Activated T-cell treated with anti-CD3 and anti-CD28 coated beads, Interleukin-2, amount 50 U/mL, for 24 hours (primary cell): Measurements from ENCODE around the gene NDUFV1.
"Not testable (repeated sequence)": the region's sequence is repeated elsewhere in the genome, so short reads cannot be mapped to it uniquely, and the experiment has no call there.

Experiments
- DNase-seq: peaks from one replicate; pipeline ENCODE4 v3.0.0-alpha.2; 2020
- H3K27ac Mint-ChIP-seq: 2 replicates; pipeline ENCODE4 v1.8.0; 2020; ENCODE audit warnings: mild to moderate bottlenecking, mixed read lengths
- H3K27me3 Mint-ChIP-seq: 2 replicates; pipeline ENCODE4 v1.8.0; 2020; ENCODE audit warnings: mixed read lengths
- H3K36me3 Mint-ChIP-seq: 2 replicates; pipeline ENCODE4 v1.8.0; 2020; ENCODE audit warnings: low read depth, mixed read lengths
- H3K4me1 Mint-ChIP-seq: 2 replicates; pipeline ENCODE4 v1.8.0; 2020; ENCODE audit warnings: low read depth, mixed read lengths
- H3K4me3 Mint-ChIP-seq: 2 replicates; pipeline ENCODE4 v1.8.0; 2020; ENCODE audit warnings: mild to moderate bottlenecking, moderate library complexity, mixed read lengths
- H3K9me3 Mint-ChIP-seq: 2 replicates; pipeline ENCODE4 v1.8.0; 2020; ENCODE audit warnings: mixed read lengths

NDUFV1 gene

DNA sequence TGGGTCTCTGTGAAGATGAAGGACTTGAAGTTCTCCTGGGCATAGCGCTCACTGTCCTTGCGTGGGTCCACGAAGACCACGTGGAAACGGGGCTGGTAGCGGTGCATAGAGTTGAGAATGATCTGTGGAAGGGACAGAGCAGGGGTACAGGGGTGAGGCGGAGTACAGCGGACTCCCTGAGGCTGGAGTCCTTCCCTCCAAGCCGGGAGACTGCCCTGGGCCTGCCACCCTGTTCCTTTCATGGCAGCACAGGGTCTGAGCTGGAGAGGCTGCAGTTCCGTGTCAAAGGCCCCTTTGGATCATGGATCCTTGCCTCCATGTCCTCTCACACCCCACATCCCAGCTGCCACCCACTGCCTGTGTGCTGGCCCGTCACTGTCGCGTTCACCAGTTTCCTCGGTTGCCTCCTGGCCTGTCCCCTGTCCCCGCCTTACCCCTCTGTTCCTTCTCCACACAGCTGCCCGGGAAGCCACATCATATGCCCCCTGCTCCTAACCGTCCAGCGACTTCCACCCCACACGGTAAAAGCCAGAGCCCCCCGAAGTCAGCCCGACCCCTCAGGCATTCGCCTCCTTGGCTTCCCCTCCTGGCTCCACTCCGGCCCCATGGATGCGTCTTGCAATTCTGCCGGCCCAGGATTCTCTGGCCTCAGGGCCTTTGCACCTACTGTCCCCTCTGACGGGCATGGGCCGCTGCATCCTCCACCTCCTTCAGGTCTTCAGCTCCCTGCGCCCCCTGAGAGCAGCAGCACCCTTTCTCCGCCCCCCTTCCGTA is 26.4 kb downstream of the NDUFV1 start:
- Mint-ChIP-seq H3K27me3 (no peaks in the 10 kb centered on the region), H3K4me1 (peaks cover 11% of the 10 kb centered on the region), H3K4me3 (no peak overlapping the region), H3K9me3 (no peaks in the 10 kb centered on the region), H3K27ac (peak overlapping the region; percentile 40), H3K36me3 (no peaks in the 10 kb centered on the region)
- DNase-seq, result no peak

DNA sequence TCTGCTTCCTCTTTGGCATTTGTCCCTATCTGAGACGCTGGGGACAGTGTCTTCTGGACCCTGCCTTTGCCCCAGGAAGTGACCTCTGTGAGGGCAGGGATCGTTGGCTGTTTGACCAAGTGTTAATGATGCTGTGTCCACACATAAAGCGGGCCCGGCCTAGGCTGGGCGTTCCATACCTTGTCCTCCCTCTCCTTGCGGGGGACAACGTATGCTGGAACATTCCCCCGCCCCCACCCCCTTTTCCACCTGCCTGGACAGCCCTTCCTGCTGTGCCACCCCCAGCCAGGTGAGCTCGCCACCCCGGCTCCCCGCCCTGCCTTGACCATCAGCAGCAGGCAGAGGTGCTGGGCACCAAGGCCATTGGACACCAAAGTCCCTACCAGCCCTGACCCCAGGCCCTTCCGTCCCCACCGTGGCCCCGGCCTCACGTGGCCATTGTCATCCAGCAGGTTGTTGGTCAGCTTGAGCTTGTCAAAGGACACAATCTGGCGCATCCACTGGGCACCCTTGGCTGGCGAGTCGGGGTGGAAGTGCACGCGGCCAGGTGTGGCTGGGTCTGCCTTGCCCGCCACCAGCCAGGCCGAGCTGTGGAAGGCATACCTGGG is 27.1 kb downstream of the NDUFV1 start:
- DNase-seq, result no peak
- no peak overlapping the region for H3K27ac Mint-ChIP-seq
- peaks cover 9% of the 10 kb centered on the region for H3K4me1 Mint-ChIP-seq
- no peaks in the 10 kb centered on the region for H3K9me3 Mint-ChIP-seq
- H3K4me3 Mint-ChIP-seq, result no peak overlapping the region
- no peaks in the 10 kb centered on the region for H3K27me3 Mint-ChIP-seq
- H3K36me3 Mint-ChIP-seq, result no peaks in the 10 kb centered on the region

DNA sequence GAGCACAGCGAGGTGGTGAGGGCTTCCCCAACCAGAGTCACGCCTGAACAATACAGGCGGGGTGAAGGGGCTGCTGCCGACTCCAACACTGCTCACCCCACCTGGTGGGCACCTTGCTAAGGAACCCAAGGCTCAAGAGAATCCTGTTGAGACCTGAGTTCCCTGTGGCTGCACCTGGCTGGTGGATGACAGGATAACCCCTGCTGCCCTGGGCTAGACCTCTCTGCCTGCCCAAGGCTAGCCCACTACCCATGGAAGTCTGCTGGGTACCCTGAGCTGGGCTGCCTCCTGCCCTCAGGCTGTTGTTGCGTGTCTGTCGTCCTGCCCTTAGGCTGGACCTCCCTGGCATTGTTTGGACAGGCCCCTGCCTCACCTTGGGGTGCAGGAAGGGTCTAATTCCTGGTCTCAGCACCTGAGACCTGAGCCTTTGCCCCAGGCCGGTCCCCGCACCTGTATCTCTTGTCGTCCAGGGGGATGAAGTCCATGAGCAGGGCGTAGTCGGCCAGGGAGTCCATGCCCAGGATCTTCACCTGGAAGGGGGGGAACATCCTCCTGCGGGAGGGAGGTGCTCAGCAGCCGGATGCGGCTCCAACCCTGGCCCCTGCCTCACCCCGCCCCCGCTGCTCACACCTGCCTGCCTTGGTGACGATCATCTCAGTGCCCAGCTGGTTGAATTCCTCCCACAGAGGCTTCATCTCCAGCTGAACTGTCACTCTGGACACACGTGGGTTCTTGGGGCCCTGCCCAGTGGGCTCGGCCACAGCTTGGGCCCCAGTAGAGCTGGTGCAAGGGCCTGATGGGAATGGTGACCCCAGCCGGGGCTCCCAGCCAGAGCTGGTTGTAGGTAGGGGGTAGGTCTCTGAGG is 27.9 kb downstream of the NDUFV1 start:
- no peak for DNase-seq
- no peak overlapping the region for H3K27ac Mint-ChIP-seq
- H3K27me3 Mint-ChIP-seq, result no peaks in the 10 kb centered on the region
- H3K4me3 Mint-ChIP-seq, result no peak overlapping the region
- H3K36me3 Mint-ChIP-seq, result no peaks in the 10 kb centered on the region
- no peaks in the 10 kb centered on the region for H3K9me3 Mint-ChIP-seq
- peaks cover 6% of the 10 kb centered on the region for H3K4me1 Mint-ChIP-seq

DNA sequence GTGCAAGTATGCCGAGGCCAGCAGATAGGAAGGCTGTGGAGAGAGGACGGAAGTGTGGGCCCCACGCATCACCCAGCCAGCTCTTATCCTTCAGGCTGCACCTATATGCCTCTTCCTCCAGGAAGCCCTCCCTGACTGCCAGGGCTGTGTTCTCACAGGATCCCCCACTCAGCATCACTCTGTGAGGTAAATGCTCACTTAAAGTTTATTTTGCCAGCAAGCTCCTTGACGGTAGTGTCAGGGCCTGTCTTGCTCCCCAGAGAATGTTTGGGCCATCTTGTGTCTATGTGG is 28.4 kb downstream of the NDUFV1 start:
- H3K27me3 Mint-ChIP-seq, result no peaks in the 10 kb centered on the region
- no peak overlapping the region for H3K4me3 Mint-ChIP-seq
- no peaks in the 10 kb centered on the region for H3K36me3 Mint-ChIP-seq
- no peak for DNase-seq
- peaks cover 8% of the 10 kb centered on the region for H3K4me1 Mint-ChIP-seq
- H3K9me3 Mint-ChIP-seq, result no peaks in the 10 kb centered on the region
- H3K27ac Mint-ChIP-seq, result no peak overlapping the region

DNA sequence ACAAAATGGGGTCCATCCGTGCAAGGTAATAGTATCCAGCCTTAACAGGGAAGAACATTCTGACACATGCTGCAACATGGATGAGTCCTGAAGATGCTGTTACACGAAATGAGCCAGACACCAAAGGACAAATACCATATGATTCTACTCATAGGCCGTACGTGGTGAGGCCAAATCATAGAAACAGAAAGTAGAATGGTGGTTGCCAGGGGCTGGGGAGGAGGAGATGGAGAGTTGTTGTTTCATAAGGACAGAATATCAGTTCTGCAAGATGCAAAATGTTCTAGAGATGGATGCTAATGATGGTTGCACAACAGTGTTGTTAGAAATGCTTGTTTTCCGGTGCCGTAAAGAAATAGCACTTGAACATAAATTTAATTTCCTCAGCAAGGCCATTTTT is 30.2 kb downstream of the NDUFV1 start:
- Mint-ChIP-seq H3K36me3 (no peaks in the 10 kb centered on the region), H3K4me3 (no peak overlapping the region), H3K9me3 (no peaks in the 10 kb centered on the region), H3K27me3 (no peaks in the 10 kb centered on the region), H3K27ac (no peak overlapping the region), H3K4me1 (peaks cover 3% of the 10 kb centered on the region)
- no peak for DNase-seq

DNA sequence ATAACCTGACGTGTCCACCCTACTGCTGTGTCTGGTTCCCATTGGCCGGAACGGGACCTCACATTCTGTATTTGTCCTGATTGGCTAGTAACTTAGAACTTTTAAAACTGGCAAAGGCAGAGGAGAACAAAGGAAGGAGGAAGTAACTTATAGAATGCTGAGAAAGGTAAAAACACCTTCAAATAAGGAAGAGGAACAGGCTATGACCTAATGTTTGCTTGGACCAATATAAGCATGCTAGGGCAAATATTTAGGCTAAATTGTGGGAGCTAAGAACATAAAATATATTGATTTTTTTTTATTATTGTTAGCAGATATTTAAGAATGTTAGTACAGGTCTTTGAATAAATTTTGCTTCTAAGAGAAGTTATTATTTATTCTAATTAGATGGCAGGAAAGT is 30.7 kb downstream of the NDUFV1 start:
- not testable (repeated sequence) for DNase-seq, H3K27ac Mint-ChIP-seq, H3K27me3 Mint-ChIP-seq, H3K4me3 Mint-ChIP-seq, H3K36me3 Mint-ChIP-seq, H3K4me1 Mint-ChIP-seq, H3K9me3 Mint-ChIP-seq

DNA sequence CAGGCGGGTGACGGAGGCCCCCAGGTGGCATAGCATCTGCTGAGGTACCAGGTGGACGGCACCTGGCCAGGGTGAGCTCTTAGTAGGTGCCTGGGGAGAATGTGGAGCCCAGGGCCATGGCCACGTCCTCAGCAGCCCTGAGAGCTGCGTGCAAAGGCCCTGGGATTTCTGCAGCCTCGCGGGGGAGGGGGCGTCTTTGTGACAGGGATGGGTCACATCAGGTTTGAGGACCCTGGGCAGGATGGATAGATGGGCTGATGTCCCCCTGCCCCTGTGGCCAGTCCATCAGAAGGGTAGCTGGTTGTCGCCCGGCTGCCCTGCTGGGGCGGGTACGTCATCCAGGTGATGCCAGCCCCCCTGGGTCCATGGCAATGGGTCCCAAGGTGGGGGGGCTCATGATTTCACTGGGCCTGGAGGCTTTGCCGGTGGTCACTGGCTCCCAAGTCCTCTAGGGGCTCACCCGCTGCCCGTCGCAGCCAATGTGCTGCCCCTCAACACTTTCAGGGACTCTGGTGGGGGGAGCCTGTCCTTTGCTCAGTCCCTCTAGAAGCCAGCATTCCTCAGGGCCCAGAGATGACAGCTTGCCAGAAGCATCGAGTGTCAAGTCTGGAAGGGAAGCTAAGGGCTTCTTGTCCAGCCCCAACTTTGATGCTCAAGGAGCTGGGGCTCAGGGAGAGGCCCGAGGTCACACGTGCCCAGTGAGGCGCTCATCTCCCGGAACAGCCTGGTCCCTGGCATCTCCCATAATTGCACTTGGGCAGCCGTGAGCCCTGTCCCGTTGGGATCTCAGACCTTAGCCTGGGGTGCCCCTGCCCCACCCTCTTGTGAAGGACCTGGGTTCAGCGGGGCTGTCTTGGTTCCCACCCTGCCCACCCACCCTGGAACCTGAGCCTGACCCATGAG is 32.0 kb downstream of the NDUFV1 start:
- Mint-ChIP-seq H3K27ac (no peak overlapping the region), H3K4me1 (peaks cover 3% of the 10 kb centered on the region), H3K36me3 (no peaks in the 10 kb centered on the region), H3K9me3 (no peaks in the 10 kb centered on the region), H3K27me3 (no peaks in the 10 kb centered on the region), H3K4me3 (no peak overlapping the region)
- no peak for DNase-seq

DNA sequence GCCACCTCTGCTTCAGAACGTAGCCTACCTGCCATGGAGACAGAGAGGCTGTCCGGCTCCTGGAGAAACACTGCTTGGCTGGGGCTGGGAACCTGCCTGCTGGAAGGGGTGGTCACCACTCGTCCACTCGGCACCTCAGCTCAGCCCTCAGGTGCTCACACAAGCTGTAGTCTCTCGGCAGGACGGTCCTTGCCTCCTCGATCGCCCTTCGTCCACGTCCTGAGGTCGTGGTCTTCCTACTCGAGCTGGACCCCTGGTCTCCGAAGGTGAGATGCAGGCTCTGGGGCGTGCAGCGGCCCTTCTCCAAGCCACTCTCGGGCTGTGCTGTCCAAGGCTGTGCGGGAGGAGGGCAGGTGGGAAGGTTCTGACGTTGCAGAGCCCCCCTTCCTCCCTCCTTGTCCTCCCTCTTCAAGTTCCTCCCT is 32.7 kb downstream of the NDUFV1 start, which contains the start of gene TBX10:
Gene TBX10, minus strand, starts transcription at position 326 of the 422 bp plus-strand sequence. Its CDS starts 291 bp downstream, at position 35.
- DNase-seq, result no peak
- Mint-ChIP-seq H3K36me3 (no peaks in the 10 kb centered on the region), H3K4me3 (no peak within 1 kb of the TSS), H3K4me1 (peaks cover 3% of the 10 kb centered on the region), H3K27me3 (no peaks in the 10 kb centered on the region), H3K9me3 (peaks cover 3% of the 10 kb centered on the region), H3K27ac (no peak within 1 kb of the TSS)

DNA sequence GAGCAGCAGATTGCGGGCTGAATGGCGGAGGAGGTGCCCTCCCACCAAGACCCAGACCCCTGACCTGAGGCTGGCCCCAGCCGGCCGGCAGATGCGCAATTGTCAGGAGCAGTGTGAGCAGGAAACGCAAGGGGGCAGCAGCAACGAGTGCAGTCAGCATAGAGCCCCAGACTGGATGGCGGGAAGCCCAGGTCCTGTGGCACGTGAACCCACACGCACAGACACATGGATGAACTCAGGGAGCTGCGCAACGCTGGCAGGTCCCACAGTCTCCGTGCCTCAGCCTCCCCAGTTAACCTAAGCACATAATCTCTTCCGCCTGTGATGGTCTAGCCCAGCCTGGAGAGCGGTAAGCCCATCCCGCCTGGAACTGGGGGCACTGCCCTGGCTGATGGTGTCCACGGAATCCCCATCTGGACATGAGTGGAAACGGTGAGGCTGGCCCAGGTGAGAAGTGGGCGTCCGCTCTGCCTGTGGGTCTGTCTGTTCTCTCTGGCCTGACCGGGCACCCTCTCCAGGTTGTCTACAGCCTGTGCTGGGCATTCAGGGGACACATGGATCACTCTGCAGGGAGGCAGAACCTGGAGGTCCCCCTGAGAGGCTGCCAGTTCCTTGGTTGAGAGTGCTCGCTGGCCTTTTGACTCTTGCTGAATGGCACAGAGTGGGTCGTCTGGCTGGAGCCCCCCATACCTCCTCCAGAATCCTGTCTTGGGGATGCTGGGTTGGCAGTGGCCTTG is 33.5 kb downstream of the NDUFV1 start:
- DNase-seq, result peak; percentile 71
- Mint-ChIP-seq H3K27me3 (no peaks in the 10 kb centered on the region), H3K4me1 (peaks cover 3% of the 10 kb centered on the region), H3K4me3 (no peak overlapping the region), H3K27ac (no peak overlapping the region), H3K36me3 (no peaks in the 10 kb centered on the region), H3K9me3 (peaks cover 3% of the 10 kb centered on the region)

DNA sequence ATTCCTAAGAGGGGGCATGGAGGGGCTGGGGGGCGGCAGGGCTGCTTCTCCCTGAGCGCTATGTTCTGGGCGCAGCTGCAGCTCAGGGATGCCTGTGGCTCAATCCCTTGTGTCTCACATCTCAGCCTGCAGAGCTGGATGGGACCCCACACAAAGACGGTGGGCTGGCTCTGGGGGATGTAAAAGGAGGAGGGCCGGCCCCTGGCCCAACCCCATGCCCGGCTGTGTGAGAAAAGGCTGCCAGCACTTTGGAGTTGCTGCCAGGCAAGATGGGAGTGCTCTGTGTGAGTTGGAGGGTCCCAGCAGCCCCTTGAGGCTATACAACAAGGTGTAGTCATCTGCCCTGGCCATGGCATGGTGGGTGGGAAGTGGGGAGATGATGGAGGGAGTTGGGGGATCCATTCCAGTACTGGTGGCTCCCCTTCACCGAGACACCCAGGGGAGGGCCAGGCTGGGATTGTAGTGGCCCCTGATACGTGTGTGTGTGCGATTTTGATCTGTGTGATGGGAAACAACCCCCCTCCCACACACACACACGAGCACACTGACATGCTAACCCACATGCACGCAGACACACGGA is 34.1 kb downstream of the NDUFV1 start:
- Mint-ChIP-seq H3K4me3 (no peak overlapping the region), H3K4me1 (peaks cover 5% of the 10 kb centered on the region), H3K27ac (no peak overlapping the region), H3K36me3 (no peaks in the 10 kb centered on the region), H3K9me3 (peaks cover 3% of the 10 kb centered on the region), H3K27me3 (no peaks in the 10 kb centered on the region)
- DNase-seq, result no peak

DNA sequence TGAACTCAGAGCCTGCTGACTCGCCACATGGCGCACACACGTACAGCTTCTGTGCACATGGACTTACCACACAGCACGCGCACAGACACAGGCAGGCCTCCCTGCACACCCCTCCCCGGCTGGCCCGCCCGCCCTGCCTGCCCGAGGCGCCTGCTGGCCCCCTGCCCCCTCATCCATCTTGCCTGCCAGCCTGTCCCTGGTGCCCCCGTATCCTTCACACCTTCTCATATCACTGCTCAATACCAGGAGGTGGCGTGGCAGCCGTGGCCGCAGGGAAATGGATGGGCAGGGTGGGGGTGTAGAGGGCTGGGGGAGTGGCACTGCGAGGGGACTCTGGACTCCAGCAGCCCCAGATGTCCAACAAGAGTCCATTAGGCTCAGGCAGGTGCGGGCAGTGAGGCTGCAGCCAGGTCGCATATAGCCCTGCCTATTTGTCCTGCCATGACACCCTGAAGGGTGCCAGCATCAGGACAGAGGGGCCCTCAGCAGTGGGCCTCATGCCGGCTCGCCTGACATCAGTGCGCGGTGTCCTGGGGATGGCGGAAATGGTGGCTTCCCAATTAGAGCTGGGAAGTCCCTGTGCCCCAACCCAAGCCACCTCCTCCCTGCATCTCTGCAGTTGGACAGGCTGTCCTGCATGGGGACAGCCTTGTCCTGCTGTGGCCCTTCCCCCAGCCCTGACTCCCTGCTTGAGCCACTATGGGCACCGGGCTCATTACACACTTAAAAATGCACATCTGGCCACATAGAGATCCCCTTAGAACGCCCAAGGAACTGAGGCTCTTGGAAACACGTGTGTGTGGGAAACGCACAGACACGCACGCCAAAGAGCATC is 34.8 kb downstream of the NDUFV1 start:
- peaks cover 12% of the 10 kb centered on the region for H3K4me1 Mint-ChIP-seq
- peaks cover 3% of the 10 kb centered on the region for H3K9me3 Mint-ChIP-seq
- DNase-seq, result no peak
- H3K4me3 Mint-ChIP-seq, result no peak overlapping the region
- H3K27me3 Mint-ChIP-seq, result peaks cover 3% of the 10 kb centered on the region
- H3K36me3 Mint-ChIP-seq, result no peaks in the 10 kb centered on the region
- no peak overlapping the region for H3K27ac Mint-ChIP-seq

DNA sequence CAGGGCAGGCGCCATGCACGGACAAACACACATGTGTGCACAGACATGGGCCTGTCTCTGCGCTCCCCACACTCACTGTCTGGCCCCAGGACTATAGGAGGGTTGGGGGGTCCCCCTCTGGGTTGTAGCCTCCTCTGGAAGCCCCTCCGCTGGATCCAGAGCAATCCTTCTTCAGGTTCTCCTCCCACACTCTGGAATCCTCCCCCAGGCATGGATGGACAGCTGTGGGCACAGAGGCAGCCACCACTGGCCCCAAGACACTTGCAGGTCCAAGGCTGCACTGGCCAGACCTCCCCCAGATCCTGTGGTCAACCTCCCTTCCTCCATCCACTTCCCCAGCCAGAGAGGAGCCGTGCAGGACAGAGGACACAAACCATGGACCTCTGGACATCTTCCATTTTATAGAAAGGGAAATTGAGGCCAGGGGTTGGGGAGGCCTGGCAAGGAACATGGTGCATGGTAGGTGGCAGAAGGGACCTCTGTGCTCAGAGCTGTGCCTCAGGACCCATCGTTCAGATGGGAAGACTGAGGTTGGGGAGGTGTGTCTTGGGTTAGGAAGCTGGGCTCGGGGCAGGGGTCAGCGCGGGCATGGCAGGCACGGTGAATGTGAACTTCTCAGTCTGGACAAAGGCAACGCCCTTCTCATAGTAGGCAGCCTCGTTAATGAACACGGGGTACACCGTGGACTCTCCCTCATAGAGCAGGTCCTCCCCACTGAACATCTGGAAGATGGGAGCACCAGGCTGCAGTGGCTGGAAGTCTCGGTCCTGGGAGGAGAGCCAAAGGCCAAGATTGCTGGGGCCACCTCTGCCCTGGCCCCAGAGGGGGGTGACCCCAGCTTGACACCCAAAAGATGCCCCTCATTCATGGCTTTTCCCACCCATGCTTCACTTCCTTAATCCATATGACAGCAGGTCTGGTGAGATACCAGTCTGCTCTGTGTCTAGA is 35.7 kb downstream of the NDUFV1 start:
- Mint-ChIP-seq H3K27ac (no peak overlapping the region), H3K36me3 (no peaks in the 10 kb centered on the region), H3K4me3 (no peak overlapping the region), H3K9me3 (peaks cover 3% of the 10 kb centered on the region), H3K27me3 (peaks cover 4% of the 10 kb centered on the region), H3K4me1 (peaks cover 20% of the 10 kb centered on the region)
- DNase-seq, result no peak
